HUES6 (cell line): ENCODE data around the gene PGR.

Experiments
- H3K27ac ChIP-seq: 2 replicates; pipeline ENCODE4 v1.7.0; 2013; ENCODE audit warnings: low read depth, mild to moderate bottlenecking, low read length, inconsistent platforms
- H3K27me3 ChIP-seq: 2 replicates; pipeline ENCODE4 v1.6.1; 2013; ENCODE audit warnings: low read length; ENCODE audit not compliant: control insufficient read depth, insufficient read depth
- H3K36me3 ChIP-seq: 2 replicates; pipeline ENCODE4 v1.6.1; 2013; ENCODE audit warnings: low read length; ENCODE audit not compliant: control insufficient read depth, insufficient read depth
- H3K4me1 ChIP-seq: 2 replicates; pipeline ENCODE4 v1.6.1; 2013; ENCODE audit warnings: low read length; ENCODE audit not compliant: control insufficient read depth, insufficient read depth
- H3K4me3 ChIP-seq: 2 replicates; pipeline ENCODE4 v1.5.1; 2013; ENCODE audit warnings: low read depth, low read length
- H3K9ac ChIP-seq: one replicate; pipeline ENCODE4 v1.6.1; 2013; ENCODE audit warnings: mild to moderate bottlenecking, low read length
- H3K9me3 ChIP-seq: 2 replicates; pipeline ENCODE4 v1.6.1; 2013; ENCODE audit warnings: low read depth, low read length; ENCODE audit not compliant: control insufficient read depth, insufficient read depth

The PGR gene

DNA sequence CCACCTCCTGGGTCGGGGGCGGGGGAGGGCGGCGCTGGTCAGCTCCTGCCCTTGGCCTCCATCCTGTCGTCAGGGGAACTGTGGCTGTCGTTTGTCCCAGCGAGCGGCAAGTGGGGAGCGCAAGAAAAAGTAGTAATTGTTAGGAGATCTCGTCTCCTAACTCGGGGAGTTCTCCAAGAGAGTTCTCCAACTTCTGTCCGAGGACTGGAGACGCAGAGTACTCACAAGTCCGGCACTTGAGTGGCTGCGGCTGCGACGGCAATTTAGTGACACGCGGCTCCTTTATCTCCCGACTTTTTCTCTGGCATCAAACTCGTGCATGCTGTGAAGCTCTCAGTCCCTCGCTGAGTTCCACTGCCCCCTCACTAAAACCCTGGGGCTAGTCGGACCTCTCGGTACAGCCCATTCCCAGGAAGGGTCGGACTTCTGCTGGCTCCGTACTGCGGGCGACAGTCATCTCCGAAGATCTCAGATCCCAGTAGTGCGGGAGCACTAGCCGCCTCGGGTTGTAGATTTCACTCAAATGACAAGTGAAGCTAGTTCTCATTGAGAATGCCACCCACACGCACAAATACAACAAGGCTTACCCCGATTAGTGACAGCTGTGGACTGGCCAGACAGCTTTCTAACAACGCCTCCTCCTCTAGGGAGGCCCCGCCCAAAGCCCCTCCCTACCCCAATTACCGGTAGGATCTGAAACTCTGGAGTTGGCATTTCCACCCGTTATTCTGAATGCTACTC, at the start of gene PGR:
Gene PGR, minus strand, starts transcription at position 611 of the 741 bp plus-strand sequence. CDS start 743 bp downstream, outside the sequence.
- Histone ChIP-seq H3K4me1 (no peaks in the 10 kb centered on the region), H3K9ac (no peak within 1 kb of the TSS), H3K27me3 (peaks cover 81% of the 10 kb centered on the region), H3K4me3 (peak within 1 kb of the TSS; percentile 84), H3K9me3 (no peaks in the 10 kb centered on the region), H3K27ac (no peak within 1 kb of the TSS), H3K36me3 (no peaks in the 10 kb centered on the region)

- no peaks in the 10 kb centered on the region for H3K4me1 ChIP-seq
- no peak overlapping the region for H3K4me3 ChIP-seq
- no peak overlapping the region for H3K9ac ChIP-seq
- H3K9me3 ChIP-seq = no peaks in the 10 kb centered on the region
- no peaks in the 10 kb centered on the region for H3K36me3 ChIP-seq
- H3K27me3 ChIP-seq = no peaks in the 10 kb centered on the region
- no peak overlapping the region for H3K27ac ChIP-seq
These were observed 46.8 kb upstream of the PGR start for GRCh38 chr11:101176381-101176780.

- no peaks in the 10 kb centered on the region for H3K27me3 ChIP-seq
- H3K27ac ChIP-seq = no peak overlapping the region
- H3K4me3 ChIP-seq = no peak overlapping the region
- no peaks in the 10 kb centered on the region for H3K9me3 ChIP-seq
- no peaks in the 10 kb centered on the region for H3K4me1 ChIP-seq
- H3K36me3 ChIP-seq = no peaks in the 10 kb centered on the region
- no peak overlapping the region for H3K9ac ChIP-seq
These were observed 40.3 kb upstream of the PGR start for GRCh38 chr11:101169944-101170343.

DNA sequence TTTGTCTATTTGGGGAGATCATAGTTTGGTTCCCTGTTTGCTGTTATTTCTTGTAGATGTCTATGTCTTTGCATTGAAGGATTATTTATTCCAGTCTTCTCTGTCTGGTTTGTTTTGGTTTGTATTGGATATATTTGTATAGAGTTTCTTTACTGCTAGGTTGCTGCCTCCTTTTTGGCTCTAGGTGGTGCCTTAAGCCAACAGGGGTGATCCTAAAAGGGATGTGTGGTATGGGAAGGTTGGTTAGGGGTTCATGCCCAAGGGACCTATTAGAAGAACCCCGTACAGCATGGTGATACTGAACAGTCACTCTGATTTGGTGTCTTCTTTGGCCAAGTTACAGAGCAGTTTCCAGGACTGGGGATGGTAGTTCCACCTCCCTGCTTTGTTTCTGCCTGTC, 36.4 kb upstream of the PGR start:
- H3K9me3 ChIP-seq = no peaks in the 10 kb centered on the region
- H3K4me1 ChIP-seq = no peaks in the 10 kb centered on the region
- no peaks in the 10 kb centered on the region for H3K36me3 ChIP-seq
- H3K27me3 ChIP-seq = no peaks in the 10 kb centered on the region
- H3K27ac ChIP-seq = no peak overlapping the region
- H3K9ac ChIP-seq = no peak overlapping the region
- H3K4me3 ChIP-seq = no peak overlapping the region

- Histone ChIP-seq H3K9me3 (peaks cover 27% of the 10 kb centered on the region), H3K4me3 (no peak overlapping the region), H3K4me1 (no peaks in the 10 kb centered on the region), H3K9ac (no peak overlapping the region), H3K27ac (no peak overlapping the region), H3K36me3 (no peaks in the 10 kb centered on the region), H3K27me3 (no peaks in the 10 kb centered on the region)
These were observed 28.5 kb upstream of the PGR start for GRCh38 chr11:101158119-101158518.

GRCh38 chr11:101138245-101138930, 8.8 kb upstream of the PGR start:
- H3K4me1 ChIP-seq = no peaks in the 10 kb centered on the region
- no peaks in the 10 kb centered on the region for H3K27me3 ChIP-seq
- no peak overlapping the region for H3K27ac ChIP-seq
- H3K9me3 ChIP-seq = no peaks in the 10 kb centered on the region
- no peak overlapping the region for H3K9ac ChIP-seq
- H3K4me3 ChIP-seq = no peak overlapping the region
- H3K36me3 ChIP-seq = no peaks in the 10 kb centered on the region

DNA sequence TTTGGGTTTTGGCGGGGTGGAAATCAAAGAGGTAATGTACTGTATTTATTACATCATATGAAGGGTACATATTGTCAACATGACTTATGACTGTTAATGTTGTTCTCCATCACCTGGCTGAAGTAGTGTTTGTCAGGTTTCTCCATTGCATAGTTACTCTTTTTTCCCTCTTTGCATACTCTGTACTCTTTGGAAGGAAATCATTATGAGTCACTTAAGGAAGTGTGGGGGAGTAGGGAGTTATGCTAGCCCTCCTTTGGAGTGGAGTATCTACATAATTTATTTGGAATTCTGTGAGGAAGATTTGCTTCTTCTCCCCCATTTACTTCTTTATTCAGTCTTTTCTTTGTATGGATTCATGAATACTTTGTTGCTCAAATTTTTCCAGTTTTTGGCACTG, 3.6 kb upstream of the PGR start:
- Histone ChIP-seq H3K27ac (no peak overlapping the region), H3K4me1 (no peaks in the 10 kb centered on the region), H3K4me3 (no peak overlapping the region), H3K9me3 (no peaks in the 10 kb centered on the region), H3K9ac (no peak overlapping the region), H3K27me3 (peaks cover 43% of the 10 kb centered on the region), H3K36me3 (no peaks in the 10 kb centered on the region)

GRCh38 chr11:101128571-101129202, 926 bp downstream of the PGR start:
- no peak overlapping the region for H3K9ac ChIP-seq
- no peak overlapping the region for H3K27ac ChIP-seq
- H3K4me1 ChIP-seq = no peaks in the 10 kb centered on the region
- no peaks in the 10 kb centered on the region for H3K9me3 ChIP-seq
- H3K4me3 ChIP-seq = peak overlapping the region; percentile 84
- H3K27me3 ChIP-seq = peaks cover 88% of the 10 kb centered on the region
- no peaks in the 10 kb centered on the region for H3K36me3 ChIP-seq

DNA sequence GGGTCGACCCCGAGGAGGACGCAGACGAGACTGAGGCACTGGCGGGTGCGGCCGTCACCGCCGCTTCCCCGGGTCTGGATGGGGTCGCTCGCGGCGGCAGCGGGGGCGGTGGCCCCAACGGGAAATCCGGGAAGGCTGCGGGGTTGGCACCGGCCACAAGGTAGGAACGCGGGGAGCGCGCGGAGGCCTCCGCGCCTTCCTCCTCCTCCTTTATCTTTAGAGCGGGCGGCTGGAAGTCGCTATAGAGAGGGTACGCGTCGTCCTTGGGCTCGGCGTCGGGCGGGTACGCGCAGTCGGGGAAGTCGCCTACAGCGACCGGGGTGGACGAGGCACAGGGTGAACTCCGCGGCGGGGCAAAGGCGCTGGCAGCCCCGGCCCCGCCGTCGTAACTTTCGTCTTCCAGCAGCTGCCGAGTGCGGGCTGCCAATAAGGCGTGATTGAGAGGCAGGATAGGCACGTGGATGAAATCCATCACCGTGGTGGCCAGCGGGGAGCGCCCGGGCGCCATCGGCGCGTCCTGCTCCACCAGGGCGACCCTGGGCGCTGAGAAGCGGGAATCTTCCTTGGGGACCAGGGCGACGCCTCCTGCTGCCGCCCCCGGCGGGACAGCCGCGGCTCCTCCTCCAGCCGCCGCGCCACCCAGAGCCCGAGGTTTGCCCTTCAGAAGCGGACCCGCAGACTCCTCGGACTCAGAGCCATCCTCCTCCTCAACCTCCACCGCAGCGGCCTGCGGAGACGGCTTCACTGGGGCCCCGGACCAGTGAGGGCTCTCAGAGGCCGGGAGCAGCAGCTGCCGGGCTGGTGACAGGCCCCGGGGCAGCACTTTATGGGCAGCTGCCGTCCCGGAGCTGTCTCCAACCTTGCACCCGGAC, 1.7 kb downstream of the PGR start:
- Histone ChIP-seq H3K36me3 (no peaks in the 10 kb centered on the region), H3K4me3 (peak overlapping the region; percentile 84), H3K27me3 (peaks cover 93% of the 10 kb centered on the region), H3K9ac (peak overlapping the region; percentile 50), H3K4me1 (no peaks in the 10 kb centered on the region), H3K27ac (no peak overlapping the region), H3K9me3 (no peaks in the 10 kb centered on the region)

- no peak overlapping the region for H3K27ac ChIP-seq
- peaks cover 90% of the 10 kb centered on the region for H3K27me3 ChIP-seq
- peak overlapping the region; percentile 50 for H3K9ac ChIP-seq
- peak overlapping the region; percentile 84 for H3K4me3 ChIP-seq
- no peaks in the 10 kb centered on the region for H3K9me3 ChIP-seq
- no peaks in the 10 kb centered on the region for H3K4me1 ChIP-seq
- H3K36me3 ChIP-seq = no peaks in the 10 kb centered on the region
These were observed 2.4 kb downstream of the PGR start for GRCh38 chr11:101127197-101127698.
